Ovary (tissue), 9 donors: ENCODE results near the gene POU2AF1. TPM values are rescaled to one million over a fixed set of nuclear protein-coding genes. Genes with fewer than 3 reads are reported as not detected.

Experiments
- DNase-seq, 5 donors: peaks; one replicate each; pipeline ENCODE4 v3.0.0-alpha.2; 2019 to 2020
- H3K27ac ChIP-seq, 2 donors: fragments of 200-600 bp; one replicate each; pipeline versions ENCODE4 v1.5.1 to v1.8.0; 2019 to 2022
- H3K27me3 ChIP-seq: fragments of 200-600 bp; one replicate; pipeline ENCODE4 v1.8.0; 2022
- H3K36me3 ChIP-seq: fragments of 200-600 bp; sonication (generic); one replicate; pipeline ENCODE4 v1.5.1; 2019
- H3K4me1 ChIP-seq: one replicate; pipeline ENCODE4 v1.8.1; 2013; ENCODE audit warnings: mild to moderate bottlenecking, moderate library complexity; ENCODE audit not compliant: insufficient read depth
- H3K4me3 ChIP-seq: fragments of 200-600 bp; sonication (generic); one replicate; pipeline ENCODE4 v1.5.1; 2017
- H3K9me3 ChIP-seq, 2 donors: fragments of 200-600 bp in 1 of 2; sonication (generic) in 1 of 2; one replicate each; pipeline versions ENCODE4 v1.5.1 to v1.8.1; 2013 to 2019; ENCODE audit warnings: mild to moderate bottlenecking in 1 of 2, moderate library complexity in 1 of 2
- CTCF ChIP-seq, 3 donors: fragments of 450-650 bp in 2 of 3; fragments of 200-600 bp in 1 of 3; IDR thresholded peaks; one replicate each; pipeline versions ENCODE4 v1.5.1 to v1.8.0; 2016 to 2022; ENCODE audit warnings: antibody characterized with exemption in 3 of 3, mild to moderate bottlenecking in 1 of 3
- EP300 ChIP-seq: sonication (generic); formaldehyde crosslinking; IDR thresholded peaks from one replicate; pipeline ENCODE4 v1.6.1; 2017; ENCODE audit warnings: antibody characterized with exemption
- POLR2A ChIP-seq: fragments of 450-650 bp; IDR thresholded peaks from one replicate; pipeline ENCODE4 v1.6.1; 2017; ENCODE audit warnings: antibody characterized with exemption, mild to moderate bottlenecking, moderate library complexity
- WGBS, 3 donors: extraction: QIAGEN DNeasy Blood & Tissue Kit in 1 of 3; methylation state at CpG; one replicate each; pipeline versions ENCODE4 v1.1.5 to v1.1.7; 2013 to 2017; 5-methylcytosine and 5-hydroxymethylcytosine counted together
- intact Hi-C, 4 donors: fragments of 100-400 bp; cut with DNase I; formaldehyde crosslinking; loops; one replicate each; pipeline versions ENCODE4 v1.11.0 to v1.15.1; 2022 to 2023
- polyA plus RNA-seq, 2 donors: library from polyadenylated mRNA; stranded (reverse); fragments of 200-250 nt in 1 of 2; fragments of 350-450 nt in 1 of 2; fragmentation: Illumina TruSeq in 1 of 2; extraction: RNeasy Lipid Tissue Mini Kit (QIAGEN cat#74804) in 1 of 2; gene quantifications; one replicate each; pipeline ENCODE4 v1.2.3, GENCODE V29; 2013 to 2014
- total RNA-seq, 7 donors: library from RNA; depleted of rRNA in 2 of 7; stranded (reverse); fragments of >200 nt in 2 of 7; fragmentation: NEBNext Ultra II Directional in 3 of 7; extraction: Animal tissue kit (Norgen Biotek cat#: 25700) in 3 of 7; gene quantifications; one replicate each; pipeline versions ENCODE4 v1.1.0 to v1.2.4, GENCODE V29; 2016 to 2023
- donor health status: DM: no; HTN: no; CAD: no; lungs with moderate emphysema.
- donor health status: DM: no; HTN: no; CAD: no.
- donor health status: Bipolar disorder and iron deficiency.
- donor health status: DM: yes; HTN: yes; CAD: no.
- donor health status: DM: no; HTN: no; CAD: no.
- donor health status: DM: yes; HTN: yes; CAD: no.

The POU2AF1 gene
- total and polyA plus RNA-seq, 9 donors, result 0.29 to 4.1 (median 0.83) TPM

GRCh38 chr11:111414936-111415335 is 35.9 kb upstream of the POU2AF1 start:
- H3K4me3 ChIP-seq, result no peak overlapping the region
- H3K9me3 ChIP-seq, result no peaks in the 10 kb centered on the region
- H3K27me3 ChIP-seq, result no peaks in the 10 kb centered on the region
- H3K36me3 ChIP-seq, result no peaks in the 10 kb centered on the region
- TF ChIP-seq POLR2A (no peak), CTCF (IDR thresholded peaks at IDR 0.05) (no peak), EP300 (no peak)
- 91 to 95% (median 91%) methylated on average over 3 of the region's 3 CpGs for WGBS, 3 donors
- H3K27ac ChIP-seq, result no peak overlapping the region
- intact Hi-C loops, result loop anchor here in 1 of 4 donors (5.0 kb wide), 1 partner anchor 118 kb away; the partner anchor contains the start of gene POU2AF3
- peaks cover 24% of the 10 kb centered on the region for H3K4me1 ChIP-seq
- DNase-seq, result no peak

GRCh38 chr11:111414267-111414931 is 35.3 kb upstream of the POU2AF1 start:
- Histone ChIP-seq H3K9me3 (no peaks in the 10 kb centered on the region), H3K4me3 (no peak overlapping the region), H3K36me3 (no peaks in the 10 kb centered on the region), H3K27me3 (no peaks in the 10 kb centered on the region), H3K4me1 (peaks cover 19% of the 10 kb centered on the region), H3K27ac (no peak overlapping the region)
- no peak for DNase-seq
- intact Hi-C loops, result no loop called here
- WGBS, 3 donors, result 38 to 50% (median 46%) methylated on average over 9 of the region's 9 CpGs
- no peak for TF ChIP-seq EP300
- TF ChIP-seq POLR2A, result no peak
- TF ChIP-seq CTCF (IDR thresholded peaks at IDR 0.05), result no peak

GRCh38 chr11:111413849-111414248 is 34.8 kb upstream of the POU2AF1 start:
- Histone ChIP-seq H3K27me3 (no peaks in the 10 kb centered on the region), H3K36me3 (no peaks in the 10 kb centered on the region), H3K27ac (no peak overlapping the region), H3K4me3 (no peak overlapping the region), H3K4me1 (peaks cover 16% of the 10 kb centered on the region), H3K9me3 (no peaks in the 10 kb centered on the region)
- 73 to 83% (median 73%) methylated on average over 7 of the region's 7 CpGs for WGBS, 3 donors
- intact Hi-C loops, result no loop called here
- TF ChIP-seq POLR2A (no peak), EP300 (no peak), CTCF (IDR thresholded peaks at IDR 0.05) (no peak)
- no peak for DNase-seq

- WGBS, 3 donors, result 90 to 95% (median 92%) methylated on average over 3 of the region's 3 CpGs
- DNase-seq, result no peak
- no peak overlapping the region for H3K27ac ChIP-seq
- no peaks in the 10 kb centered on the region for H3K36me3 ChIP-seq
- H3K9me3 ChIP-seq, result no peaks in the 10 kb centered on the region
- no peak overlapping the region for H3K4me3 ChIP-seq
- intact Hi-C loops, result no loop called here
- H3K27me3 ChIP-seq, result no peaks in the 10 kb centered on the region
- TF ChIP-seq CTCF (IDR thresholded peaks at IDR 0.05) (no peak), POLR2A (no peak), EP300 (no peak)
- peaks cover 4% of the 10 kb centered on the region for H3K4me1 ChIP-seq
Observed at GRCh38 chr11:111412293-111412692, 33.2 kb upstream of the POU2AF1 start.
